ENCODE measurements around the gene UNC5A.

UNC5A gene

GRCh38 chr5:176847148-176847547 is 36.8 kb downstream of the UNC5A start:
- DNase-seq = no peak

GRCh38 chr5:176847726-176848290 is 37.4 kb downstream of the UNC5A start:
- DNase-seq = no peak

DNA sequence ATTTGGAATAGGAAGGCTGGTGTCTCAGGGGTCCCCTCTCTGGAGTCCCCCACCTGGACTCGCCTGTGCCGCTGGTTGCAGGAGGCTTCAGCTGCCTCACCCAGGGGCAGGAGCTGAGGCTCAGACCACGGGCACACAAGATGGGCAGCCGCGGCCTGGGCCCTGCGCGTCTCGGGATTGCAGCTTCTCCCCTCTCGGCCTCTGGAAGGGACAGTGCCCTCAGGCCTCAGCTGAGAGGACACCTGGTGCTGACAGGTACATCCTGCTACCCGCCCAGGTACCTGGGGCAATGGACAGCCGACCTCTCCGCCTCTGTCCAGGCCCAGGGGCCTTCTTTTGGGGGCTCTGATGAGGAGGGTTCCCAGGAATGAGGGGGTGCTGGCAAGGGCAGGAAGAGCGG is 38.3 kb downstream of the UNC5A start:
- DNase-seq = no peak

DNA sequence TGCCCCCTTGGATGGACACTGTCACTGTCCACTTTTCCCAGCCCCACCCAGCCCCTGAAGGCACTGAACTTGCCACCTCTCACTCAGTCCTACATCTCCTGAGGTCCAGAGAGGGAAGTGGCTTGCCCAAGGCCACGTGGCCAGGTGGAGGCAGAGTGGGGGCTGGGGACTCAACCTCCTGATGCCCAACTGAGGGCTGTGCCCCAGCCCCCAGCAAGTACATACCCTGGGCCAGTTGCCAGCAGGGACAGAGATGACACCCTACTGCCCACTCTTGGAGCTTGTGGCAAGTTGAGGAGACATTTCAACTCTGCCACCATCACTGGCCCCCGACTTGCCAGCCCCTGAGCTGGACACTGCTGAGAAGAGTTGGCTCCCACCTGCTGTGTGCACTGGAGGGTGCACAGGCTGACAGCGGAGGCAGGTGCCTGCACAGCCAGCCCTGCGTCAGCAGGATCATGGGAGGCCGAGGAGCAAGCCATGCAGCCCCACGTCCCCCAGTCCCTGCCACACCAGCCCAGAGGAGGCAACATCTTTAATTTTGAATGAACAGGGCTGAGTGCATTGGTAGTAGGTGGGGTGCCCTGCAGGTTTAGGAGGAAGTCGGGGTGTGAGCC is 39.4 kb downstream of the UNC5A start:
- DNase-seq = no peak

DNA sequence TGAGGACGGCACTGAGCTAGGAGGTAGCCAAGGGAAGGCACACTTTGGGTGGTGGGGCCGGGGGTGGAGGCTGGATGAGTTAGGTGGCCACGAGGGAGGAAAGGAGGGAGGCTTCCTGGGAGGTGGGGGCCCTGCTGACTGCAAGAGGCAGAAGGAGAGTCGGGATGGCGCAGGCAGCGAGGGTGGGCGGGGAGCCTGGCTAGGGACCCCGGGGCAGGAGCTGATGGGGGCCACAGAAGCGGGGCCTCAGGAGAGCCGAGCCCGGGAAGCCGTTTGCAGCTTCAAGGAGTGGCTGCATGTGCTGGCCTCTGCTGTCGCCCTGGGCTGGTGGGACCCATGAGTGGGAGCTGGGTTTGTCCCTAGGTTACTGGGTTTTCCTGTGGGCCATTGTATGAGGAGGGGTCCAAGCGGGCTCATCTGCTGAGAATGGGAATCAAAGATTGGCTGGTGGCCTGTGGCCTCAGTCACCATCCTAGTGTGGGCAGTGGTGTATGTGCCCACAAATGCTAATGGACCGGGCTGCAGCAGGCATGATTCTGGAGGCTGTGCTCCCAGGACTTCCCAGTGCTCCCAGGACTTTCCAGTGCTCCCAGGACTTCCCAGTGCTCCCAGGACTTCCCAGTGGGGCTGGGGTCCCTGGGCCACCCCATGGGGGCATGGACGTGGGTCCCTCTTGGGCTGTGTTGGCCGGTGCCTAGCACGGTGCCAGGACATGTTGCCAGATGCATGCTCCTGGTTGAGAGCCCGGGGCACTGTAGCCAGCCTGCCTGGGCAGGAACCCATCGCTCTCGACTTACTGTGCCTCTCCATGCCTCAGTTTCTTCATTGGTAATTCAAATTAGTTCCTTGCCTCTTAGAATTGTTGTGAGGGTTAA is 40.2 kb downstream of the UNC5A start:
- no peak for DNase-seq

DNA sequence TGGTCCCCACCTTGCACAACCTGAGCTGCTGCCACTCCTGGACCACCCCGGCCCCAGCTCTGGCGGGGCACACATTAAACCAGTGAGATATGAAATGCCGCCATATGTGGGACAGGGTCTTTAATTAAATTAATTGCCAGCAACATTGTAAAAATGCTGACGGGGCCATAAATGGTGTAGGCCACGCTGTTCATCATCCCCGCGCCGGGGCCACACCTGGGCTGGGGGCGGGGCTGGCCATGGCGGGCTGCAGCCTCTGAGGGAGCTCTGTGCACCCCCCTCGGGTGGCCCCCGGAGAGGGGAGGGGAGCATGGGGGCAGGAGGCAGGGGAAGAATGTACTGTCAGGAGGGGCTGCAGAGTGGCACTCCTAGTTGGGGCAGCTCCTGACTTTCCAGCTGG is 41.0 kb downstream of the UNC5A start:
- DNase-seq = no peak

DNA sequence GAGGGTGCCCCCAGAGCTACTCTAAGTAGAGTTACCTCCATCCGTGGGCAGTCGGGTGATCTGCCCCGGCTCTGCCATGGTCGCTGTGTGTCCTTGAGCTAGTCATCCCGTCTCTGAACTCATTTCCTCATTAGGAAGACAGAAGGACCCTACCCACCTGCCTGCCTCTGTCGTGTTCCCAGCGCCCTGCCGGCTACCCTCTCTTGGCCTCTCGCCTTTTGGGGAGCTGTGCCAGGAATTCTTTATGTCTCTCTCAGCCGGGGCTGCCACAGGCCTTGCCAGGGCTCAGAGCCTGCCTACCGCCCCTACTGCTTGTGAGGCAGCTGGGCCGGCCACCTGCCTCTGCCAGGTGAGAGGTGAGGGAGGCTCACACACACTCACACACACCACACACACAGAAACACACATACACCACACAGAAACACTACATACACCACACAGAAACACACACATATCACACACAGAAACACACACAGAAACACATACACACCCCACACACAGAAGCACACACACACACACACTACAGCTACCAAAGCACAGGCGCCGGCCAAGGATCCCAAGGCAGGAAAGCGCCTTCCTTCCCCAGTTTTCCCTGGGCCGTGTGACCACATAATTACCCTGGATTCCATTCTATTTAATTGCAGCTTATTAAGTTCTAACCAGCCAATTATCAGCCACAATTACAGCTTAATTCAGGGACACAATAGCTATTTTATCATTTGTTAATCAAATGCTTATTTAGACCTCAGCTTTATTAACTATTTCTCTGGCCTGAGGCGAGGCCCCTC is 41.7 kb downstream of the UNC5A start:
- DNase-seq = peak; percentile 72

GRCh38 chr5:176853151-176853778 is 42.9 kb downstream of the UNC5A start:
- no peak for DNase-seq

DNA sequence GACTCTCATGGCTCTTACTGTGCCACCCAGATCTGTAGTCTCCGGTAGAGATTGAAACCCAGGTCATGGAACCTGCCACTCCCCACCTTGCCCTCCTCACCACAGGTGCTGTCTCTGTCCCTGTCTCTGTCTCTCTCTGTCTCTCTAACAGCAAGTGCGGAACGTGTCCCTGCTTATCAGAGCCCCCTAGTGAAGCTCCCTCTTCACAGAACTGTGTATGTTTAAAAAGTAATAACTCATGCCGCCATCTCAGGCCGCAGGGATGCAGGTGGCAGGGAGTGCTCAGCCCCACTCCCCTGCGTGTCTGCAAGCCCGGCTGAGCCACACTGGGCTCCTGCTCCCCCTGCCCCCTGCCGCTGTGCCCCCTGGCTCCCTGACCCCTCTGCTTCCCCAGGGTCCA is 43.8 kb downstream of the UNC5A start:
- no peak for DNase-seq

GRCh38 chr5:176855598-176855997 is 45.2 kb downstream of the UNC5A start:
- DNase-seq = no peak

GRCh38 chr5:176856746-176857145 is 46.4 kb downstream of the UNC5A start:
- no peak for DNase-seq

DNA sequence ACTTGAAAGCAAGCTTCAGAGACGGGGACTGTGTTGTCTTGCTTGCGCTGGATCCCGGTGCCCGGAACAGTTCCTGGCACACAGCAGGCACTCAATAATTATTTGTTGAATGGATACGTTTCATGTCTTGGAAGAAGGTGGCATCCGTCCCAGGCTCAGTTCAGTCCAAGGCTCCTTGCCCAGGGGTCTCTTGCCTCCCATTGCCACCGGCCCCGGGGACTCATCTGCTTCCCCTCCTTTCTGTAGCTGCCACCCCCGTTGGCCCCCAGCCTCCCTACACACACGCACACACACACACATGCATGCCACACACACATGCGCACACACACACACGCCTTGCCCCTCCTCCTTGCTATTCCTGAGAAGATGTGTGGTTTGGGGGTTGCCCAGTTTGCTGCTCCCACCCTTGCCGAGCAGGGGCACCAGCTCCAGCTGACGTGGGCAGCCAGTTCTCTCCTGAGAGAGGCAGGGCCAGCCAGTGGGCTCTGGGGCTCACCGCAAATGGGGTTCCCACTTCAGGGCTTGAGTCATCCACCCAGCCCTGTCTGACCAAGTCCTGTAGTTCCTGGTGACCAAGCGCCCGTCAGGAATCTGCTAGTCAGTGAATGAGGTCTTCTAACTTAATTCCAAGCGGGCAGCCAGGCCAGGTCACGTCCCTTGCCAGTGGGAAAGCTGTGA is 47.0 kb downstream of the UNC5A start:
- no peak for DNase-seq

DNA sequence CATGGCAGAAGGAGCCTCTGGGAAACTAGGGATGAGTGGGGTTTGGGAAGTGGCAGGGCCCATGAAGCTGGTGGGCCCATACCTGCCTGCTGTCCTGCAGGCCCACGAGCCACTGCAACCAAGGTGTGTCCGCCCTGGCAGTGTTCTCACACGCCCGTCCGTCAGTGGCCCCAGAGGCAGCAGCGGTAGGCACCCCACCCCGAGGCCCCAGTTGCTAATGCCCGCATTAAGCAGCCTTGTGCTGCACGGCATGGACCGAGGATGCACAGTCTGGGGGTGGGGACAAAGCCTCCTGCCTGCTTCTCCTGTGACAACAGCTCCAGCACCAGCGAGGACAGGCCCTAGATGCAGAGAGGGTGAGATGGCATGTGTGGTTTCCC is 47.5 kb downstream of the UNC5A start:
- DNase-seq = no peak

GRCh38 chr5:176859916-176860315 is 49.6 kb downstream of the UNC5A start:
- DNase-seq = no peak

- no peak for DNase-seq
Observed at GRCh38 chr5:176860381-176860780, 50.0 kb downstream of the UNC5A start.

DNA sequence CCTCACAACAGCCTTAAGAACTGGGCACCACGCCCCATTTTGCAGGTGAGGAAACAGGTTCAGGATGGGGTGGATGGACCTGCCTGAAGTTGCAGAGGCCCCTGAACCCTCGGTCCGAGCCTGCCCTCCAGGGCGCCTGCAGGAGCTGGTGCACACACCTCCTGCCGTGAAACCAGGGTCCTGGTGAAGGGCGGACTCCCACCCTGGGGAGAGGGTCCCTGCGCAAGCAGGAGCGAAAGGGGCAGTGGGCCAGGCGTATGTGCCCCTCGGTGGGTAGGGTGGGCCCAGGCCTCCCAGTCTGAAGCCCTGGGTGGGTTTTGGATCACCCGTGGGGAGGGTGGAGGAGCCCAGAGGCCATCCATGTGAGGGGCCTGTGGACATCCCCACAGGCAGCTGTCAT is 50.9 kb downstream of the UNC5A start:
- no peak for DNase-seq

DNA sequence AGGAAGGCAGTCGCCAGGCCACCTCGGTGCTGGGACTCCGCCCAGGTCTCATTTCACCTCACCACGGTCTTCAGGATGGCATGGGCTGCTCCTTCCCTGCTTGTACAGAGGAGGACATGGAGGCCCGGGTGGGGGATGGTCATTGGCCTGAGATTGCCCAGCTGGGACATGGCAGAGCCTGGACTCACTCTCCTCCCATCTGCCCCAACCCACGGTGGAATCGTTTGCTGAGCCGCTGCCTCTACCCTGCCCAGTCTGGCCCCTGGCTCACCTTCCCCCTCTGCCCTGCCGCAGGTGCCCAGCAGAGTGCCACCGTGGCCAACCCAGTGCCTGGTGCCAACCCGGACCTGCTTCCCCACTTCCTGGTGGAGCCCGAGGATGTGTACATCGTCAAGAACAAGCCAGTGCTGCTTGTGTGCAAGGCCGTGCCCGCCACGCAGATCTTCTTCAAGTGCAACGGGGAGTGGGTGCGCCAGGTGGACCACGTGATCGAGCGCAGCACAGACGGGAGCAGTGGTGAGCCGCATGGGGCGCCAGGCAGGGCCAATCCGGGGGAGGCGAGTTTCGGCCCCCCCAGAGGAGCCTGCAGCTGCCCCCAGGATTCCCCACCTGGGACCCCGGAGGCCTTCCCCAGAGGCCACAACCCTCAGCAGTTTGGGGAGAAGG is 52.1 kb downstream of the UNC5A start:
- DNase-seq = no peak

- DNase-seq = no peak
Observed at GRCh38 chr5:176863041-176863764, 52.8 kb downstream of the UNC5A start.

DNA sequence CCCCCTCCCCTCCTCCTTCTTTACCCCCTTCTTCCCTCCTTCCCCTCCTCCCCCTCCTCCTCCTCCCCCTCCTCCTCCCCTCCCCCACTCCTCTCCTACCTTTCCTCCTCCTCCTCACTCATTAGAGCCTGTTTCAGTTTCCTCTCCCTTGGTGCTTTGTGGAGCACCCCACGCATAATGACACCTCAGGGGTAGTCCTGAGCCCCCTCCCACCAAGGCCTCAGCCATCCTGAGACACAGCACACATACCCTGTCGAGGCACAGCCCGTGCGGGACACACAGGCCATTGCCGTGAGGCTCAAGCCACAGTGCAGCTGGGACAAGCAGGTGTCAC is 53.4 kb downstream of the UNC5A start:
- no peak for DNase-seq

GRCh38 chr5:176864755-176865154 is 54.4 kb downstream of the UNC5A start:
- DNase-seq = no peak

GRCh38 chr5:176865964-176866363 is 55.6 kb downstream of the UNC5A start:
- DNase-seq = no peak

All from NCI-H774 (cell line).